IPS-20b (cell line): ENCODE data around the gene KIF17.

Source experiments
- H3K27ac ChIP-seq: one replicate; pipeline ENCODE4 v1.5.1; 2013; ENCODE audit warnings: low read length
- H3K27me3 ChIP-seq: 2 replicates; pipeline ENCODE4 v1.6.1; 2013; ENCODE audit warnings: mild to moderate bottlenecking, low read length, inconsistent platforms; ENCODE audit not compliant: insufficient read depth
- H3K36me3 ChIP-seq: 2 replicates; pipeline ENCODE4 v1.6.1; 2013; ENCODE audit warnings: low read depth, mild to moderate bottlenecking, inconsistent platforms, low read length, moderate library complexity; ENCODE audit not compliant: insufficient read depth
- H3K4me1 ChIP-seq: 2 replicates; pipeline ENCODE4 v1.6.1; 2013; ENCODE audit warnings: mild to moderate bottlenecking, control low read depth, inconsistent platforms, low read length, moderate library complexity; ENCODE audit not compliant: insufficient read depth
- H3K4me3 ChIP-seq: 2 replicates; pipeline ENCODE4 v1.5.1; 2013; ENCODE audit warnings: mild to moderate bottlenecking, low read length, inconsistent platforms
- H3K9ac ChIP-seq: 2 replicates; pipeline ENCODE4 v1.6.1; 2013; ENCODE audit warnings: low read depth, mild to moderate bottlenecking, inconsistent platforms, low read length, moderate library complexity
- H3K9me3 ChIP-seq: 2 replicates; pipeline ENCODE4 v1.6.1; 2013; ENCODE audit warnings: mild to moderate bottlenecking, low read depth, low read length, inconsistent platforms; ENCODE audit not compliant: insufficient read depth

Gene KIF17

DNA sequence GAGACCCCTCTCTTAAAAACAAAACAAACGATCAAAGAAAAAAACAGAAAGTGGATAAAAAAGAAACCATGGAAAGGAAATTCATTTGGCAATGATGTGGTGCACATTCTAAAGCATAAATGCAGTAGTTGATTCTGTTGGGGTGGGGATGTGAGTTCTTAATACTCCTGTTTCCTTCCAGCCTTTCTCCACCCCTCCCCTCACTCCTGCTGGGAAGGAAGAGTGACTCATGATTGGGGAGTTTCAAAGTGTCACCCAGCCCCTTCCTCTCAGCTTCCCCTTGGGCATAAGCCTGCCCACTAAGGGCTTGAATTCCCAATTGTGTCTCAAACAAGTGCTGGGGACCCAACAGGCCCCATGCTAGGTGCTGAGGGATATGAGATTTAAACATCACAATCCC is 91.3 kb downstream of the KIF17 start:
- no peak overlapping the region for H3K4me3 ChIP-seq
- peaks cover 12% of the 10 kb centered on the region; the same call in 1 of the 2 replicates for H3K4me1 ChIP-seq
- no peaks in the 10 kb centered on the region for H3K27me3 ChIP-seq
- peaks cover 4% of the 10 kb centered on the region; the same call in 1 of the 2 replicates for H3K9me3 ChIP-seq
- no peaks in the 10 kb centered on the region for H3K36me3 ChIP-seq
- H3K9ac ChIP-seq = no peak overlapping the region
- no peak overlapping the region for H3K27ac ChIP-seq

- Histone ChIP-seq H3K4me3 (0 out of 2 replicates have a peak overlapping the region, but pooled peaks have one; percentile 62), H3K27me3 (no peaks in the 10 kb centered on the region), H3K27ac (peak overlapping the region; percentile 40), H3K4me1 (peaks cover 12% of the 10 kb centered on the region; the same call in 1 of the 2 replicates), H3K9ac (peak overlapping the region; percentile 70; the same call in 1 of the 2 replicates), H3K36me3 (no peaks in the 10 kb centered on the region), H3K9me3 (peaks cover 4% of the 10 kb centered on the region; the same call in 1 of the 2 replicates)
Observed at GRCh38 chr1:20626098-20626427, 91.7 kb downstream of the KIF17 start.

GRCh38 chr1:20625176-20626097 is 92.4 kb downstream of the KIF17 start:
- Histone ChIP-seq H3K9ac (peak overlapping the region; percentile 70; the same call in 1 of the 2 replicates), H3K27ac (peak overlapping the region; percentile 40), H3K36me3 (no peaks in the 10 kb centered on the region), H3K27me3 (no peaks in the 10 kb centered on the region), H3K4me1 (peaks cover 12% of the 10 kb centered on the region; the same call in 1 of the 2 replicates), H3K4me3 (peak overlapping the region; percentile 62), H3K9me3 (peaks cover 4% of the 10 kb centered on the region; the same call in 1 of the 2 replicates)

DNA sequence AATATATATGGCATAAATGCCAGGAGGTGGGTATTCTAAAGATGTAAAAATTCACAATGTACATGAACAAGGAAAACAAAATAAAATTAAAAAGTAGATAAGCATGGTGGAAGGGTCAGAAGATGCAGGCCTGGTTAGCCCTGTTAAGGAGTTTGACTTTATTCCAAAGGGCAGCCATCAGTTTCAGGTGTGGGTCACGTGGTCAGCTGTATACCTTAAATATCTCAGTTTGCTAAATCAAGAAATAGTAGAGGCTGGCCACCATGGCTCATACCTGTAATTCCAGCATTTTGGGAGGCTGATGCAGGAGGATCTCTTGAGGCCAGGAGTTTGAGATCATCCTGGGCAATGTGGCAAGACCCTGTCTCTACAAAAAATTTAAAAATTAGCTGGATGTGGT is 93.1 kb downstream of the KIF17 start:
- Histone ChIP-seq H3K27me3 (no peaks in the 10 kb centered on the region), H3K9ac (peak overlapping the region; percentile 60; the same call in 1 of the 2 replicates), H3K36me3 (no peaks in the 10 kb centered on the region)

GRCh38 chr1:20621012-20621411 is 96.8 kb downstream of the KIF17 start:
- Histone ChIP-seq H3K4me1 (peaks cover 7% of the 10 kb centered on the region; the same call in 1 of the 2 replicates), H3K36me3 (no peaks in the 10 kb centered on the region), H3K9ac (no peak overlapping the region), H3K9me3 (no peaks in the 10 kb centered on the region), H3K4me3 (no peak overlapping the region), H3K27me3 (no peaks in the 10 kb centered on the region), H3K27ac (no peak overlapping the region)

More for the DNA sequence above, 93.1 kb downstream of the KIF17 start:
- H3K27ac ChIP-seq = peak overlapping the region; percentile 37
- peaks cover 4% of the 10 kb centered on the region; the same call in 1 of the 2 replicates for H3K9me3 ChIP-seq
- H3K4me1 ChIP-seq = peaks cover 12% of the 10 kb centered on the region; the same call in 1 of the 2 replicates
- peak overlapping the region; percentile 62; the same call in 1 of the 2 replicates for H3K4me3 ChIP-seq

GRCh38 chr1:20619999-20620398 is 97.8 kb downstream of the KIF17 start:
- H3K36me3 ChIP-seq = no peaks in the 10 kb centered on the region
- peaks cover 6% of the 10 kb centered on the region; the same call in 1 of the 2 replicates for H3K4me1 ChIP-seq
- no peaks in the 10 kb centered on the region for H3K27me3 ChIP-seq
- no peak overlapping the region for H3K4me3 ChIP-seq
- no peak overlapping the region for H3K9ac ChIP-seq
- H3K27ac ChIP-seq = no peak overlapping the region
- no peaks in the 10 kb centered on the region for H3K9me3 ChIP-seq

- peaks cover 3% of the 10 kb centered on the region for H3K4me1 ChIP-seq
Observed at GRCh38 chr1:20618550-20618949, 99.3 kb downstream of the KIF17 start.

DNA sequence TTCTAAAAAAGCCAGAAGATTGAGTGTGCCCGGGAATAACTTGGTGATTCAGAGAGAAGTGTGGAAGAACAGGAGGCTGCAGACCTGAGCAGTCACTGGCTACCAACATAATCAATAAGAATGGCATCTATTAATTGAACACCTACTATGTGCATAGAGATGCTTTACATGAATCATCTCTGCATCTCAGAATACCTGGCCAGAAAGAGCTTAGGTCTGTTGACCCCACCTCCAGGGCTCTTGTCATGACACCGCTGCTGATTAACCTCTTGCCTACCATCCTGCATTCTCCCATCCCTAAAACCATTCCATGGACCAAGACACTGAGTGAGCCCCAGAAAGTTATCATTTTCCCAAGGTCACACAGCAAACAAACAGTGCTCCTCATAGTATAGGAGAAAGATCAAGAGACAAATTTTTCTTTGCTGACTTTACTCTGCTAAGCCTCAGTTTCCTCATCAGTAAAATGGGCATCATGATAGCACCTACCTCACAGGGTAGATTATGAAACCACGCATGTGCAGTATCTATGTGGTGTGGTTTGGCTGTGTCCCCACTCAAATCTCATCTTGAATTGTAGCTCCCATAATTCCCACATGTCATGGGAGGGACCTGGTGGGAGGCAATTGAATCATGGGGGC is 100.8 kb downstream of the KIF17 start:
- no peaks in the 10 kb centered on the region for H3K9me3 ChIP-seq
- H3K27me3 ChIP-seq = no peaks in the 10 kb centered on the region
- no peak overlapping the region for H3K4me3 ChIP-seq
- no peak overlapping the region for H3K9ac ChIP-seq
- peaks cover 8% of the 10 kb centered on the region for H3K4me1 ChIP-seq
- no peak overlapping the region for H3K27ac ChIP-seq
- no peaks in the 10 kb centered on the region for H3K36me3 ChIP-seq

More at GRCh38 chr1:20618550-20618949, 99.3 kb downstream of the KIF17 start:
- no peaks in the 10 kb centered on the region for H3K9me3 ChIP-seq
- H3K4me3 ChIP-seq = no peak overlapping the region
- H3K27ac ChIP-seq = no peak overlapping the region
- no peak overlapping the region for H3K9ac ChIP-seq
- H3K36me3 ChIP-seq = no peaks in the 10 kb centered on the region
- no peaks in the 10 kb centered on the region for H3K27me3 ChIP-seq

GRCh38 chr1:20615946-20616846 is 101.6 kb downstream of the KIF17 start:
- Histone ChIP-seq H3K9me3 (no peaks in the 10 kb centered on the region), H3K4me1 (peaks cover 8% of the 10 kb centered on the region), H3K4me3 (no peak overlapping the region), H3K9ac (no peak overlapping the region), H3K27me3 (no peaks in the 10 kb centered on the region), H3K36me3 (no peaks in the 10 kb centered on the region), H3K27ac (no peak overlapping the region)

GRCh38 chr1:20614131-20614579 is 103.7 kb downstream of the KIF17 start:
- Histone ChIP-seq H3K4me3 (no peak overlapping the region), H3K36me3 (no peaks in the 10 kb centered on the region), H3K9ac (no peak overlapping the region), H3K27ac (no peak overlapping the region), H3K9me3 (no peaks in the 10 kb centered on the region), H3K4me1 (peaks cover 8% of the 10 kb centered on the region), H3K27me3 (no peaks in the 10 kb centered on the region)
